DOHH2 (cell line): ENCODE measurements around the gene C16orf92.

Experiments
- H3F3A ChIP-seq: fragments of 200-600 bp; sonication (generic), shearing (Covaris generic); 2 replicates; pipeline ENCODE4 v1.6.0; 2016; ENCODE audit warnings: antibody characterized with exemption, mild to moderate bottlenecking; ENCODE audit not compliant: control insufficient read depth, insufficient read depth
- H3K27ac ChIP-seq: fragments of 200-600 bp; sonication (generic); 2 replicates; pipeline ENCODE4 v1.5.1; 2014; ENCODE audit warnings: low read depth, mild to moderate bottlenecking, low read length, moderate library complexity
- H3K27me3 ChIP-seq: fragments of 200-600 bp; sonication (generic); 2 replicates; pipeline ENCODE4 v1.6.1; 2014; ENCODE audit warnings: mild to moderate bottlenecking, low read length, mixed read lengths; ENCODE audit not compliant: control insufficient read depth
- H3K36me3 ChIP-seq: fragments of 200-600 bp; sonication (generic); 2 replicates; pipeline ENCODE4 v1.6.1; 2014; ENCODE audit warnings: mild to moderate bottlenecking, low read length, moderate library complexity, mixed read lengths; ENCODE audit not compliant: control insufficient read depth
- H3K4me1 ChIP-seq: fragments of 200-600 bp; sonication (generic); 2 replicates; pipeline ENCODE4 v1.6.1; 2014; ENCODE audit warnings: mild to moderate bottlenecking, low read length, mixed read lengths; ENCODE audit not compliant: control insufficient read depth
- H3K4me2 ChIP-seq: fragments of 200-600 bp; sonication (generic); 2 replicates; pipeline ENCODE4 v1.6.0; 2014; ENCODE audit warnings: mild to moderate bottlenecking, low read length, moderate library complexity
- H3K4me3 ChIP-seq: fragments of 200-600 bp; sonication (generic); 2 replicates; pipeline ENCODE4 v1.5.1; 2014; ENCODE audit warnings: mild to moderate bottlenecking, low read length, mixed read lengths
- H3K79me2 ChIP-seq: fragments of 200-600 bp; sonication (generic); 2 replicates; pipeline ENCODE4 v1.6.1; 2014; ENCODE audit warnings: mild to moderate bottlenecking, low read length, mixed read lengths; ENCODE audit not compliant: control insufficient read depth
- H3K9me2 ChIP-seq: fragments of 200-600 bp; sonication (generic); replicated peaks from 2 replicates; pipeline ENCODE4 v1.6.1; 2014; ENCODE audit warnings: mild to moderate bottlenecking, low read length, mixed read lengths; ENCODE audit not compliant: control insufficient read depth
- H3K9me3 ChIP-seq: fragments of 200-600 bp; sonication (generic); 2 replicates; pipeline ENCODE4 v1.6.1; 2014; ENCODE audit warnings: antibody characterized with exemption, low read length, mixed read lengths; ENCODE audit not compliant: control insufficient read depth, insufficient read depth
- H4K20me1 ChIP-seq: fragments of 200-600 bp; sonication (generic); 2 replicates; pipeline ENCODE4 v1.6.0; 2014; ENCODE audit warnings: low read depth, mild to moderate bottlenecking, antibody characterized with exemption, low read length, moderate library complexity; ENCODE audit not compliant: control insufficient read depth, insufficient read depth
- EZH2phosphoT487 ChIP-seq: fragments of 200-600 bp; sonication (generic); IDR thresholded peaks from 2 replicates; pipeline ENCODE4 v1.6.1; 2017; ENCODE audit warnings: borderline replicate concordance, mild to moderate bottlenecking, antibody characterized with exemption, low read length, moderate library complexity, mixed read lengths
- TF ChIP-seq, protein P1 (sequence below): fragments of 200-600 bp; sonication (generic); IDR thresholded peaks from one replicate; pipeline ENCODE4 v1.5.1; 2014; ENCODE audit warnings: antibody characterized with exemption, mild to moderate bottlenecking, low read depth, low read length; ENCODE audit not compliant: poor library complexity, severe bottlenecking

C16orf92 gene

DNA sequence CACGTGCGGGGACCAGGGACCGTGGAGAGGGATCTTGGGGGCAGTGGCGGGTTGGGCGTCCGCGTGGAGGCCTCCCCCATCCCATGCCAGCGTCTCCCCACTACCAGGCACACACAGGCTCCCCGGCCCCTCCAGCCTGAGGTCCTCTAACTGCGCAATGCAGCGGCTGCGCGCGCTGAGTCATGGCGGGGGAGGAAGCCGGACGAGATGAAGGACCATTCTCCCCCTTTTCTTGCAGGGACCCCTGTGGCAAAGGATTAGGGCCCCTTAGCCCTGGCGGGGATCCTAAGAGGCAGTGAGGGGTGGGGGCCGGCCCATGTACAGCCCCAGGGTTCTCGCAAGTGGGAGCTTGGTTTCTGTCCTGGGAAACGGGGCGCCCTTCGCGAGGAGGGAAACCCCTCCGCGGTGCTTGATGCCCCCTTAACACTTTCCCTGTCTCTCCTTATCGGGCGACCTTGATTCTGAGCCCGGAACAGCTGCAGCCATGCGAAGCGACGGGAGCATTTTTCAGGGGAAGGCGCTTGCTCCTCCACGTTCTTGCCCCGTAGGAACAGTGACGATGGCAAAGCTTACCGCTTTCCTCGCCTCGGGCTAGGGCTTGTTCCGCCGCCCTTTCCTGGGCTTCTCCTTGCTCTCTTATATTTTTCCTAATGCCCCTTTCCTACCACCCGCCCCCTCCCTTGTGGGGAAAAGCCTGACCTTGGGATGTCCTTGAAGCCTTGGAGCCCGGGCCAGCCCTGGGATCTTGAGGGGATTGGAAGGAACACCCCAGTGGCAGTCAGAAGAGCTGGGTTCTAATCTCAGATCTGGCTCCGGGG is 43.2 kb downstream of the C16orf92 start:
- Histone ChIP-seq H3K36me3 (peaks cover 66% of the 10 kb centered on the region), H3K4me2 (peak overlapping the region; percentile 77), H3K9me3 (no peaks in the 10 kb centered on the region), H3K79me2 (peaks cover 59% of the 10 kb centered on the region), H3F3A (peaks cover 46% of the 10 kb centered on the region), H3K27me3 (no peaks in the 10 kb centered on the region), H3K4me3 (peak overlapping the region; percentile 96), H3K4me1 (peaks cover 36% of the 10 kb centered on the region), H3K27ac (peak overlapping the region; percentile 89), H3K9me2 (no peaks in the 10 kb centered on the region), H4K20me1 (peaks cover 24% of the 10 kb centered on the region)
- TF ChIP-seq, protein P1, sequence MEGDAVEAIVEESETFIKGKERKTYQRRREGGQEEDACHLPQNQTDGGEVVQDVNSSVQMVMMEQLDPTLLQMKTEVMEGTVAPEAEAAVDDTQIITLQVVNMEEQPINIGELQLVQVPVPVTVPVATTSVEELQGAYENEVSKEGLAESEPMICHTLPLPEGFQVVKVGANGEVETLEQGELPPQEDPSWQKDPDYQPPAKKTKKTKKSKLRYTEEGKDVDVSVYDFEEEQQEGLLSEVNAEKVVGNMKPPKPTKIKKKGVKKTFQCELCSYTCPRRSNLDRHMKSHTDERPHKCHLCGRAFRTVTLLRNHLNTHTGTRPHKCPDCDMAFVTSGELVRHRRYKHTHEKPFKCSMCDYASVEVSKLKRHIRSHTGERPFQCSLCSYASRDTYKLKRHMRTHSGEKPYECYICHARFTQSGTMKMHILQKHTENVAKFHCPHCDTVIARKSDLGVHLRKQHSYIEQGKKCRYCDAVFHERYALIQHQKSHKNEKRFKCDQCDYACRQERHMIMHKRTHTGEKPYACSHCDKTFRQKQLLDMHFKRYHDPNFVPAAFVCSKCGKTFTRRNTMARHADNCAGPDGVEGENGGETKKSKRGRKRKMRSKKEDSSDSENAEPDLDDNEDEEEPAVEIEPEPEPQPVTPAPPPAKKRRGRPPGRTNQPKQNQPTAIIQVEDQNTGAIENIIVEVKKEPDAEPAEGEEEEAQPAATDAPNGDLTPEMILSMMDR = no peak
- TF ChIP-seq EZH2phosphoT487 = no peak

DNA sequence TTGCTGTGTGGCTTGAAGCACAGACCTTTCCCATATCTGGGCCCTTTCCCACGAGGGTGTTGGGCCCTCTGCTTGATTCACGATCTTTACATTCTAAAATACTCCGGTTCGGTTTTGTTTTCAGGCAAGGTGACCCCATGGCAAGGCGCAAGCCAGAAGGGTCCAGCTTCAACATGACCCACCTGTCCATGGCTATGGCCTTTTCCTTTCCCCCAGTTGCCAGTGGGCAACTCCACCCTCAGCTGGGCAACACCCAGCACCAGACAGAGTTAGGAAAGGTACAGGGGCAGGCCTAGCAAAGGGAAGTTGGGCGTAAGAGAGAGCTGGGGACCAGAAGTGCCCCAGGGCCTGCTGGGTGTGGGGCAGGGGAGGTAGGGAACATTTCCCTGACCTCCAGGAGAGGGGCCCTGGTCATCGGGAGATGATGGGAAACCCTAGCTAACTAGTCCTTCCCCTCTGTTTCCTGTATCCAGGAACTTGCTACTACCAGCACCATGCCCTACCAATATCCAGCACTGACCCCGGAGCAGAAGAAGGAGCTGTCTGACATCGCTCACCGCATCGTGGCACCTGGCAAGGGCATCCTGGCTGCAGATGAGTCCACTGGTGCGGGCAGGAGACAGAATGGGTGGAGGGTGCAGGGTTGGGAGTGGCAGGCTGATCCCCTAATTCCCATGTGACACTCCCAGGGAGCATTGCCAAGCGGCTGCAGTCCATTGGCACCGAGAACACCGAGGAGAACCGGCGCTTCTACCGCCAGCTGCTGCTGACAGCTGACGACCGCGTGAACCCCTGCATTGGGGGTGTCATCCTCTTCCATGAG is 44.0 kb downstream of the C16orf92 start:
- no peaks in the 10 kb centered on the region for H3K9me2 ChIP-seq
- TF ChIP-seq, protein P1 = no peak
- TF ChIP-seq EZH2phosphoT487 = no peak
- H3K4me3 ChIP-seq = peak overlapping the region; percentile 96
- no peaks in the 10 kb centered on the region for H3K27me3 ChIP-seq
- H3K4me1 ChIP-seq = peaks cover 36% of the 10 kb centered on the region
- peaks cover 74% of the 10 kb centered on the region for H3K36me3 ChIP-seq
- H3K9me3 ChIP-seq = no peaks in the 10 kb centered on the region
- peaks cover 53% of the 10 kb centered on the region for H3F3A ChIP-seq
- H3K4me2 ChIP-seq = peak overlapping the region; percentile 77
- H4K20me1 ChIP-seq = peaks cover 24% of the 10 kb centered on the region
- peaks cover 59% of the 10 kb centered on the region for H3K79me2 ChIP-seq
- H3K27ac ChIP-seq = peak overlapping the region; percentile 89

- H3F3A ChIP-seq = peaks cover 59% of the 10 kb centered on the region
Observed at GRCh38 chr16:30067584-30067916, 44.6 kb downstream of the C16orf92 start.

More at GRCh38 chr16:30067584-30067916, 44.6 kb downstream of the C16orf92 start:
- Histone ChIP-seq H3K4me2 (peak overlapping the region; percentile 77), H3K27me3 (no peaks in the 10 kb centered on the region), H4K20me1 (peaks cover 24% of the 10 kb centered on the region), H3K9me3 (no peaks in the 10 kb centered on the region), H3K36me3 (peaks cover 80% of the 10 kb centered on the region), H3K9me2 (no peaks in the 10 kb centered on the region), H3K4me1 (peaks cover 36% of the 10 kb centered on the region), H3K27ac (peak overlapping the region; percentile 89; the same call in 1 of the 2 replicates), H3K79me2 (peaks cover 59% of the 10 kb centered on the region), H3K4me3 (peak overlapping the region; percentile 96)
- TF ChIP-seq, protein P1 = no peak
